Measurements from ENCODE around the gene CACNA2D1. TPM values are rescaled to one million over a fixed set of nuclear protein-coding genes. Genes with fewer than 3 reads are reported as not detected.
A peak's percentile ranks its signal among the peaks of the same experiment; 100 is the strongest.
"Not testable (repeated sequence)": the region's sequence is repeated elsewhere in the genome, so short reads cannot be mapped to it uniquely, and the experiment has no call there.

The CACNA2D1 gene
- total RNA-seq, 1 experiment from 2014 or later = 13.6 TPM

DNA sequence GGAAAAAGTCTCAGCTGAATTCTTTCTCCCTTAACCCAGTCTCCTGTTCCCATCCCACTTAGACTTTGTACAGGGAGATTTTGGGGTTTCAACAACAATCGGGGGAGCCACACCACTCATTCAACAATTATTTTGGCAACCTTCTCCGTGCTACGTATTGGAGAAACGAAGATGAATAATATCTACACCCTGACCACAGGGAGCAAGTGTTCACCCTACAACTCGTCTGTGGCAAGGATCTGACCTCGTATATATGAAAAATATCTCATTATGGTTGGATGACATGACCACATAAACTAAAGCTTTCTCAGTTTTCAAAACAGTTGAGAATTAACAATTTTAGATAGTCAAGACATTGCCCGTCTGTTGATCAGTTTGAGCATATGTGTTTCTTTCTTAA, 302.1 kb downstream of the CACNA2D1 start:
- DNase-seq (ENCODE audit: extremely low read depth, low read depth) = no peak

DNA sequence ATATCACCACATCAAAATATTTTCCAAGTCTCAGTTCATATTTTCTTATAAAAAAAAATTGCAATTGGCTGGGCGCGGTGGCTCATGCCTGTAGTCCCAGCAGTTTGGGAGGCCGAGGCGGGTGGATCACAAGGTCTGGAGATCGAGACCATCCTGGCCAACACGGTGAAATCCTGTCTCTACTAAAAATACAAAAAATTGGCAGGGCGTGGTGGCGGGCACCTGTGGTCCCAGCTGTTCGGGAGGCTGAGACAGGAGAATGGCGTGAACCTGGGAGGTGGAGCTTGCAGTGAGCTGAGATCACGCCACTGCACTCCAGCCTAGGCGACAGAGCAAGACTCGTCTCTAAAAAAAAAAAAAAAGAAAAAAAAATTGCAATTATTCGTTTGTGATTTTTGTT, 303.0 kb downstream of the CACNA2D1 start:
- DNase-seq (ENCODE audit: extremely low read depth, low read depth) = not testable (repeated sequence)

DNA sequence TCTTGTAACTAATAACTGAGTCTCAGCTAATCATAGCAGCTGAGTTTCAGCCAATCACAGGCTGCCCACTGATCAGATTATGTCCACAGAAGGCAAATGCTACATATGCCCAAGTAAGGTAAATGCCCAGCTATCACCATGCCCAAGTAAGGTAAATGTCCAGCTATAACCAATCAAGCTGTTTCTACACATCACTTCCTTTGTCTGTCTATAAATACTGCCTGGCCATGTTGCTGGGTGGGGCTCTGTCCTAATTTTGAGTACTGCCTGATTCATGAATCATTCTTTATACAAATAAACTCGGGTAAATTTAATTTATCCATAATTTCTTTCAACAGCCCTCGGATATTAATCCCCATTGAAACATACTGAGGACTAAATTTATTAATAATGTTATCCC, 312.4 kb downstream of the CACNA2D1 start:
- no peak for DNase-seq (ENCODE audit: extremely low read depth, low read depth)

DNA sequence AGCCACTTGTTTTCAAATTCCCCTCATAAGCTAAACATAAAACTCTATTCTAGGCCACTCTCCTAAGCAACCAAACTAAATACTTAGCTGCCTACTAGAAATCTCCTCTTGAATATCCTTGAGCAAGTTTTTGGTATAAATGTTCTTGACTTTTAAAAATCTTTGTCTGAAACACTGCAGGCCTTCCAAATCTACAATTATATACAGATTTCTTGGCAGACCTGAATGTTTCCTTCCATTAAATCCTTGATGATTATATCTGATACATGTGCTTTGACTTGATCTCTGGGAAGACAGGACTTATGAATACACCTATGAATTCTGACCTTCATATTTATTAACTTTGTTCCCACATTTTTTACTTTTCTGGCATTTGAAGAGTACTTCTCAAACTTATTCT, 314.5 kb downstream of the CACNA2D1 start:
- no peak for DNase-seq (ENCODE audit: extremely low read depth, low read depth)

DNA sequence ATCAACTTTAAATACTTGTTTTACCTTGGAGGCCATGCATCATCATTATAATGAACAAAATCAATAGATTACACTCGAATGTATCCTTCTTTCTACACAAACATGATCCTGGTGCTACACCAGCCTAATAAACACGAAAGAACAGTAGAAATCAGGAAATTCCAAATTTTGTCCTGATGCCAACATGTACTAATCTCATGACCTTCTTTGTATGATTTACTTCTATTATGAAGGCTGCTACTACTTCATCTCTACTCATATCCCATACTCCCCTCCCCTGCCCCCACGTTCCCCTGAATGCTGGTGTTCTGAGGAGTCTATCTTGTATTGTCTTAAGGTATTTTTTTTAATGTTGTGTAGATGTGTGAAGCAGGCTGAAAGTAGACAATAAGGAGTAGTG, 315.0 kb downstream of the CACNA2D1 start:
- no peak for DNase-seq (ENCODE audit: extremely low read depth, low read depth)

DNA sequence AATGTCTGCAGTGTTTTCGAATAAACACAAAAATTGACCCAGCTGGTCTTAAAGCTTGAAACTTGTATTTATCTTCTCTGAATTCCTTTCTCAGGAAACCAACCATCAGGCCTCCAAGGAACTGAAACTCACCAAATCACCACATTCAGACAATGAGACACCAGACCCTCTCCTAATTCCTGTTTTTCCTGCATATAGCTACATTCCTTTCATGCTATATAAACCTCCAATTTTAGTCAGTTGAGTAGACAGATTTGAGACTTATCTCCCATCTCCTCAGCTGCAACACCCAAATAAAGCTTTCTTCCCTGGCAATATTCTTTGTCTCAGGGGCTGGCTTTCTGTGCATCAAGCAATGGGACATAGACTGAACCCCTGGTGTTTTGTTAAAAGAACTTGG, 317.0 kb downstream of the CACNA2D1 start:
- DNase-seq (ENCODE audit: extremely low read depth, low read depth) = no peak

DNA sequence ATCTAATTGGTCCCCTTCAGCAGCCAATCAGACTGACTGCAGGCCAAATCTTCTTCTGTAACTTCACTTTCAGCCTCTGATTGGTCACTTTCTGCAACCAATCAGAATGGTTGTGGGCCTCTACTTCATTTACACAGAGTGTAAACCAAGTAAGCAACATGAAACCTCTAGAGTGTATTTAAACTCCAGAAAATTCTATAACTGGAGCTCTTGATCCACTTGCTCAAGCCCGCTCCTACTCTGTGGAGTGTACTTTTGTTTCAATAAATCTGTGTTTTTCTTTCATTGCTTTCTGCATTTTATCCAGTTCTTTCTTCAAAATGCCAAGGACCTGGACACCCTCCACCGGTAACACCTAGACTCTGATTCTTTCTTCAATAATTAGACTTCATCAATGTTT, 319.1 kb downstream of the CACNA2D1 start:
- DNase-seq (ENCODE audit: extremely low read depth, low read depth) = no peak

DNA sequence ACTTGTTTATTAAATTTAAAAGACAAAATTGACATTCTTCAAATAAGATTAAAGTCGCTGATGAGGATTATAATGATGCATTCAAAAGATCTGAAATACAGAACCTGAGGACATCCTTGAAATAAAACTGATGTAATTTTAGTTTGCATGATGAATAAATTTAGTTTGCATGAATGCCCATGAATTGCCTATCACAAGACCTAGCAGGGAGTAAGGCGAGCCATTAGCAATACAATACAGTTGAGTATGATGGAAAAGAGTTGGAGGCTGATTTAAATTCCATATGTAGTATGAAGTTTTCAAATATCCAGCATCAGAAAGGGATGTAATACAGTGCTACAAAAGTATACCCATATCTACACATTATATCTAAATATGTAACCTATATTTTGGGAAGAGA, 321.3 kb downstream of the CACNA2D1 start:
- DNase-seq (ENCODE audit: extremely low read depth, low read depth) = no peak

DNA sequence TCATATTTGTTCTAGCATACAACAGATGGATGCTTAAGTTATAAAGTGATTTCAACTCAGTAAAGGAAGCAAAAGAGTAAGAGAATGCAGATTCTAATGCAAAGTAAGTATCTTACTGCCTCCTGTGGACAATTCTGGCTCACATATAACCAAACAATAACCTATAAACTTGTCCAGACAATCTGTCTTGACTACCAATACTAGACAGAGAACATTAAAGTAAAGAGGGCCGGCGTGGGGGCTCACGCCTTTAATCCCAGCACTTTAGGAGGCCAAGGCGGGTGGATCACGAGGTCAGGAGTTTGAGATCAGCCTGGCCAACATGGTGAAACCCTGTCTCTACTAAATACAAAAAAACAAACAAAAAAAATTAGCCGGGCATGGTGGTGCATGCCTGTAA, 329.3 kb downstream of the CACNA2D1 start:
- no peak for DNase-seq (ENCODE audit: extremely low read depth, low read depth)

DNA sequence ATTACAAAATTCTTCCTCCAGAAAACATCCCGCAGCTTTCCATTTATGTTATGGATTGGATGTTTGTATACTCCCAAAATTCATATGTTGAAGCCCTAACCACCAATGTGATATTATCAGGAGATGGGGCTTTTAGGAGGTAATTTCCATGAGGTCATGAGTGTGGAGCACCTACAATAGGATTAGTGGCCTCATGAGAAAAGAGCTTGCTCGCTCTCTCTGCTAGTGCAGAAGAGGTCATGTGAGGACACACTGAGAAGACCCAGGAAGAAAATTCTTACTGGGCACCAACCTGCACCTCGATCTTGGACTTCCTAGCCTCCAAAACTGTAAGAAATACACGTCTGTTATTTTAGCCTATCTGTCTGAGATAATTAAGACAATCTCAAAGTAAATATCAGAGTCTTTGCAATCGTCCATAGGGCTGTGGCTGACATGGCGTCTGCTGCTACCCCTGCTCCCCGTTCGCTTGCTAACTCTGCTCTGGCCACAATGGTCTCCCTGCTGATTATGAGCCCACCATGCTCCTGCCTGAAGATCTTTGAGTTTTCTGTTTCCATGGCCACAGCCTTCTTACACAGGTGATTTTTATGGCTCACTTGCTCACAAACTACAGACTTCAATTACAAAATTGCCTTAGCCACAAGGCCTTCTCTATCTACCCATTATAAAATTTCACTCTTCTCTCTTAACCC, 333.3 kb downstream of the CACNA2D1 start:
- no peak for DNase-seq (ENCODE audit: extremely low read depth, low read depth)

DNA sequence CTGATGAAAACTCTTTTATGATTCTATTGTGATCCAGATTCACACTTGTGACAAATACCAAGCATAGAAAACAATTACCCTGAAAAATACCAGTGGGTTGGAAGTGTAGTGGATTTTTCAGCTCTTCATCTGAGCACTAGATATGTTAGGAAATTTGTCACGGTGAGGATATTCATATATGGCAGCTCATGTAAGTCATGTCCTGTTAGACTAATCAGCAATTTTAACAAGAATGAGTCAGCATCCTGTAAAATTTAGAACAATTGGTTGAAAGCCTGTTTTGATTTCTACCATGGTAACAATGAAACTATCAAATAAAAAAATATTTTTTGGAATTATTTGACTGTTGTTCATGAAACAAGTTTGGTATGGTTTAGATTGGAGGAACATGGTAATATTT, 334.3 kb downstream of the CACNA2D1 start:
- no peak for DNase-seq (ENCODE audit: extremely low read depth, low read depth)

DNA sequence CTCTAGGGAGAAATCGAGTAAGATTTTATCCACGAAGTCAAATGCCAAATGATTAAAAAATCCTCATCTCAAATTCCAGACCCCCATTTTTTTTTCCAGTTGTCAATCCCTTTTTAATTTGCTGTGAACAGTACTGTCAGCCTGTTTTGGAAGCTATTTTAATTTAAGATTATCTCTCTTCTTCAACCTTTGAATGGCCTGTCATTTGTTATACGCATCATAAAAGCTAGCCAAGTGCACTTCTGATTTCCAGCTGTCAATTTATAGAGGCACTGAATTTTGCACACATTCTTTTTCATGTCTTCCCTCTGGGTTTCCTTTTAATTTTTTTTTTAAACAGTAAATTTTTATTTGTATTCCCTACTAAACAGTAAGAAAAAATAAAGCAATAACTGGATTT, 337.4 kb downstream of the CACNA2D1 start:
- no peak for DNase-seq (ENCODE audit: extremely low read depth, low read depth)

DNA sequence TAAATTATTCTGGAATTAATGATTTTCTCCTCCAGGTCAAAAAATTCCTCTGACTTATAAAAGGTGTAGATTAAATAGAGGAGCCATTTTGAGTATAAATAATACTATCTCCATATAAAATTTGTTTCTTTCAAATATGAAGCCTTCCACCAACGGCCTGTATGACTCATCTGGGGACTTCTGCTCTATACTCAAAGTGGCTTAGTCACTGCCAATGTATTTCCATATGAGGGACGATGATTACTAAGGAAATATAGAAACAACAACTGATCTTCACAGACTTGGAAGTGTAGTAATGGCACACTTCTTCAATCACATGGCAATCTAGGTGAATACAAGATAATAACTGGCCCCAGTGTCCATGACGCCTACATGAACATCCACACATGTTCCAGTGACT, 338.1 kb downstream of the CACNA2D1 start:
- peak; percentile 31 for DNase-seq (ENCODE audit: extremely low read depth, low read depth)

DNA sequence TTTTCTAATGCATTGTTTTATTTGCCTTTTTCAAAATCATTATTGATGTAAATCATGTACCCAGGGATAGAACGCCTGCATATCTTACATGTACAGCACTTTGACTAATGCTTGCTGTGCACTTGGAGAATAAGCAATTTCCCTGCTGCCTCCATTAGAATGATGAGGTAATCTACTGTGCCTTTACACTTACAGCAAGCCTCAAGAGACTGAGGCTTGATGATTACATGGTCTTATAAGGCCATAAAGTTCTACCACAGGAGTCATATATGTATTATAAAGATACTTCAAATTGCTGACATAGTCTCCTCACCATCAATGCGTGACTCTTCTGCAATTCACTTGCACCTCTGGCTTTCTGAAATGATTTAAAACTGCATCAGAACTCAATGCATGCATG, 345.2 kb downstream of the CACNA2D1 start:
- no peak for DNase-seq (ENCODE audit: extremely low read depth, low read depth)

DNA sequence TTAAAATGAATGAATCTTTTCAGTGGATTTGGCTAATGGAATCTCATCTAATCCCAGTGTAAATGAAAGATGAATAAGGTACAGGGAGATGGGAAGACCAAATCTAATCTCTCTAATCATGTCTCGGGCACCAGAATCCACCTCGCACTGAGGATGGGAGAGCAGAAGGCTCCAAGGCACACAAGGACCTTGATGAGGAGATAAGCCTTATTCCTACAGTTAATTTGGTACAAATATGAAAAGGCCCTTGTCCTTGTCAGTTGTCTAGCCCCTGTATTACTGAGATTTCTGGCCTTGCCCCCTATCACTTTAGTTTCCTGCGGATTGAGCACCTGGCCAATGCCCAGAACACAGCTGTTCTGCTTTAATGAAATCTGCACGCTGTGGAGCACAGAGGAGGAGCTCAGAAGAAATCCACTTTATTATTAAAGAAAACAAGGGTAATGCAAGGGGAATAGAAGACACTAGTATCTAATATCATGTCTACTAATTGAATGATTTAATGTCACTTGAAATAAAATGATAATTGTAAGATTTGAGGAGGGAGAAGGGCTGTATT, 352.4 kb downstream of the CACNA2D1 start:
- DNase-seq (ENCODE audit: extremely low read depth, low read depth) = no peak

DNA sequence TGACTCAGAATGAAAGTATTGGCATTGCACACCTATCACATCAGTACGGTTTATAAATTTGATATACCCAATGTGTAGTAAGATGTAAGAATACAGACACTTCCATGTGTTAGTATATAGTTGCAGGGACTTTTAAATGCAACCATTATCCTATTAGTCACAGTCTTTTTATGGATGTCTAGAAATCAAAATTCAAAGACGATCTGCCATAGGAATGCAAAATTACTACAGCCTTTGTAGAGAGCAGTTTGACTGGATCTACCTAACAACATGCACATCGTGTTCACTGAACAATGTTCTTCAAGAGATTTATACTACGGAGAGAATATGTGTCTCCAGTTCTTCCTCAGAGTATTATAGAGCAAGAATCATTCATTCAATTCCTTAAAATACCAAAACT, 356.5 kb downstream of the CACNA2D1 start:
- no peak for DNase-seq (ENCODE audit: extremely low read depth, low read depth)

DNA sequence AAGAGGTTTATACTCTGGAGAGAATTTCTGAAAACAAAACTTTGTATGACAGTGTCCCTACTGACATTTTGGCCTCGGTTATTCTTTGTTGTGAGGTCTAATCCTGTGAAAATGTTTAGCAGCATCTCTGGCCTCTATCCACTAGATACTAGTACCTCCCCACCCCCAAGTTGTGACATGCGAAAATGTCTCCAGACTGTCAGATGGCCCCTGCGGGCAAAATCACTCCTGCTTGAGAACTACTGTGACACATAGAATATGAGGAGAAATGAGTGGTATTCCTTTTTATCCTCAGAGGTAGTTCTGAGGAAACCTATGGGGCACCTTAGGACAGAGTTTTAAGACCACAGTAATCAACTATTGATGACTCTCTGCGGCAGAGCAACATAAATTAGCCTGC, 358.5 kb downstream of the CACNA2D1 start:
- DNase-seq (ENCODE audit: extremely low read depth, low read depth) = no peak

DNA sequence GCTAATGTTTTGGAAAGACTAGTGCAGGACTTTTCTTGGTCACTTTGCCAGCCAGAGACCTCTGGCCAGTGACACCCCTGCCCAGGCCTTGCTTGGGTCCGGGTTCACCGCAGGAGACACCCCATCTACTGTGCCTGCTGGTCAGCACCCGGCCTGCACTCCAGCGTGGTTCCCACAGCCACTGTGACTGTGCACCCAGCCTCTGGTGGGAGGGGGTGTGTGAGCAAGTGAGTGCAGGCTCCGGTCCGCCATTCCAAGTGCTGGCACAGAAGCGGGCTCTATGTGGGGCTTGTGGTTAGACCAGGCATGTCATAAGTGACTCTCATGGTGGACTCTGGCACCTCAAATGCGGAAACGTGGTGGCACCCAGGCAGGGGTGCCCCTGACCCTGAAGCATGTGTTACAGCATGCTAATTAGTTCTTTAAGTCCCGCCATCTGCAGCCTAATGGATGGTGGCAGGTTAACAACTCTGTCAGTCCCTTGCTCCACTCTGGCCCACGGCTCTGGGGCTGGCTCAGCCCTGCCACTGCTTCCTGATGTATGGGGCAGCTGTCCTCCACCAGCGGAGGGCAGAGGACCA, 361.8 kb downstream of the CACNA2D1 start:
- no peak for DNase-seq (ENCODE audit: extremely low read depth, low read depth)

DNA sequence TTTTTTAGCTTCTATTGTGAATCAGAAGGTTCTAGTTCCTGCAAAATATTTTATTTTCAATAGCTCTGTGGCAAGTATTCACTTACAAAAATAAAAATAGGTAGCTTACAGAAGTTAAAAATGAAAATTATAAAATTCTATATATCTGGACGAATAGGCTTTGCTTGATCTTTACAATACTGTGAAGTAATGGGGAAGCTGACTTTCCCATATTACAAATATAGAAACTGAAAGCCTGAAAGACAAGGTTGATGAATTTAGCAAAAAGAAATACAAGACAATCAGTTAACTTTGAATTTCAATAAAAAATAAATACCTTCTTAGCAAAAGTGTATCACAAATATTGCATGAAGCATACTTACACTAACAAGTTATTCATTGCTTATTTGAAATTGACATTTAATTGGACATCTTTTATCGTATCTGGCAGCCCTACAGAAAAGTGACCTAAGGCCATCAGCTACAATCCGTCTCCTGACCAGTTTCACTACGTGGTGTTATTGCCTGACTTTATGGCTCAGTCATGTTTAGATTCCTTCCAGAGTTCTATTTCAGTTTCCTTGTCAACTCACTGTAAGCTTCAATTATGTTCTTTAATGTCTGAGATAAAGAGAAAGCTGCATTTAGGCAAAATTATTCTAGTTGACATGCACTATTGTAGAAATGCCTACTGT, 363.2 kb downstream of the CACNA2D1 start:
- no peak for DNase-seq (ENCODE audit: extremely low read depth, low read depth)

DNA sequence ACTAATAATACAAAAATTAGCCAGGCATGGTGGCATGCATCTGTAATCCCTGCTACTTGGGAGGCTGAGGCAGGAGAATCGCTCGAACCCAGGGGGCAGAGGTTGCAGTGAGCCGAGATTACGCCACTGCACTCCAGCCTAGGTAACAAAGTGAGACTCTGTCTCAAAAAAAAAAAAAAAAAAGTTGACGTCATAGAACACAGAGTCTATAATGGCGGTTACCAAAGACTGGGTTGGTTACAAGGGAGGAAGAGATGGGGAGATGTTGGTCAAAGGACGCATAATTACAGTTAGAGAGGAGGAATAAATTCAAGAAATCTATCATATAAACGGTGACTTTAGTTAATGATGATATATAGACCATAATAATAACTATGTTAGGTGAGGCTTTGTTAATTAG, 364.1 kb downstream of the CACNA2D1 start:
- no peak for DNase-seq (ENCODE audit: extremely low read depth, low read depth)

DNA sequence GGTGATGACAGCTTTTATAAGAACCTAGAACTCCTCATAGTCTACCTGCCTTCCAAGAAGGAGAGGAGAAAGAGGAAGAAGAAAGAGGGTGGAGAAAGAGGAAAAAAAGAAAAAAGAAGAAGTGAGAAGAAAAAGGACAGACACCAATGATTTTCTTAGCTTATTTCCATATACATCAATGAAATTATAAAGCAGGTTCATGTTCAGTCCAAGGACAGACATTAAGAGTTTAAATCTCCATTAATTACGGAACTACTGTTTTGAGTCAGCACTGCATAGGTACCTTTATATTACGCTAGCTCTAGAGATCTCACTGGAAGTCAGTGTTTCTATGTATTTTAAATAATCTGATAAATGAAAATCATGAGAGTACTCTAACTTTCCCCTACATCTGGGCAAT, 364.8 kb downstream of the CACNA2D1 start:
- DNase-seq (ENCODE audit: extremely low read depth, low read depth) = no peak

DNA sequence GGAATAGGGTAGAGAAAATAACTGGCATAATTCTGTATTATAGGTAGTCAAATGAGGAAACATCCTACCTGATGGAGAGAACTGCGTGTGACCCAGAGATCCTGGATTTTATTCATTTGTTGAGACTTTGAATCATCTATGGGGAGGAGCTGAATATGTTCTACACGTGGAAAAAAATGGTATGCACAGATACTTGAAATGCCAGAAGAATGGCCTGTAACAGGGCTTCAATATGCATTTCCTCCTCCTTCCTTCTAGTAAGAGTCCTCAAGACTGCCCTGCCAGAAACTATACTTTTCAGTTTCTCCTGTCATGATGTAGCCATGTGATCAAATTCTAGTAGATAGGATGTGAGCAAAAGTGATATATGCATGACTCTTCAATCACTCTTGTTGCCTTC, 372.1 kb downstream of the CACNA2D1 start:
- no peak for DNase-seq (ENCODE audit: extremely low read depth, low read depth)

Measured in NCI-H460 (cell line).